Measurements from ENCODE around the gene ST6GALNAC3.

DNA sequence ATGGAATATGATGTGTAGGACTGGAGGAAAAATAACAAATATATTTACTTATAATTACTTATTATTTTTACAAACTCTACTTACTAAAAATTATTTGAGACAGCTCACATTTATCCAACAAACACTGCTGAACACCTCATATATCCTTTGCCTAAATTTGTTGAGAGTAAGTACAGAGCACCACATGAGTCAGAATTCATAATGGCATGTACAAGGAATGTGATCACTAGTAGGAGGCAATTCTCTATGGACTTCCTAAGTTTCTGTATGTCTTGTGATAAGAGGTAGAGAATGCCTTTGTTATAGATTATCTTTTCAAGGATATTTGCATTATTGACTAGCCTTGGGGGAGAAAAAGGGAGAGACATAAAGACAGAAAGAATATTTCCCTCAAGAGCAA is 8.2 kb upstream of the ST6GALNAC3 start:
- TF ChIP-seq CTCF (conservative IDR thresholded peaks at IDR 0.05; ENCODE audit: low read length) (no peak), EZH2phosphoT487 (IDR thresholded peaks at IDR 0.05; ENCODE audit: borderline replicate concordance) (no peak)

Measured in Loucy (cell line).